ENCODE measurements around the gene UPP2. TPM values are rescaled to one million over a fixed set of nuclear protein-coding genes. Genes with fewer than 3 reads are reported as not detected.

The UPP2 gene
- total and polyA plus RNA-seq, 2 experiments from 2014 or later, result 0.70 TPM; not detected in 1

- Histone ChIP-seq H3K27me3 (no peaks in the 10 kb centered on the region), H3K27ac (no peak overlapping the region)
These were observed 15.3 kb downstream of the UPP2 start for GRCh38 chr2:158116936-158117335.

GRCh38 chr2:158120102-158120501 is 18.4 kb downstream of the UPP2 start:
- H3K4me3 ChIP-seq, result no peak overlapping the region
- no peaks in the 10 kb centered on the region for H3K9me3 ChIP-seq (ENCODE audit: low read depth)
- no peaks in the 10 kb centered on the region for H3K79me2 ChIP-seq
- H3K36me3 ChIP-seq (replicated peaks; ENCODE audit: insufficient read depth, low read depth), result no peaks in the 10 kb centered on the region
- 83% methylated on average over 1 of the region's 1 CpG for WGBS (ENCODE audit: low lambda C conversion rate, missing lambda C conversion rate)
- H3K4me1 ChIP-seq (ENCODE audit: insufficient read depth), result no peaks in the 10 kb centered on the region
- H3K4me2 ChIP-seq, result no peak overlapping the region
- H2AFZ ChIP-seq, result no peak overlapping the region
- H4K20me1 ChIP-seq (ENCODE audit: insufficient read depth, poor library complexity, severe bottlenecking), result no peaks in the 10 kb centered on the region
- TF ChIP-seq CTCF (IDR thresholded peaks at IDR 0.05; ENCODE audit: poor library complexity) (no peak), EZH2phosphoT487 (IDR thresholded peaks at IDR 0.05; ENCODE audit: low read depth, severe bottlenecking, unreplicated experiment) (no peak), EZH2 (IDR thresholded peaks at IDR 0.05; ENCODE audit: borderline replicate concordance) (no peak)
- no peak for DNase-seq (ENCODE audit: low spot score)
- no peaks in the 10 kb centered on the region for H3K27me3 ChIP-seq
- no peak overlapping the region for H3K27ac ChIP-seq
- H3K9me2 ChIP-seq (replicated peaks; ENCODE audit: insufficient read depth), result no peaks in the 10 kb centered on the region

More at GRCh38 chr2:158116936-158117335, 15.3 kb downstream of the UPP2 start:
- Histone ChIP-seq H3K4me3 (no peak overlapping the region), H2AFZ (no peak overlapping the region), H3K36me3 (replicated peaks; ENCODE audit: insufficient read depth, low read depth) (no peaks in the 10 kb centered on the region), H3K9me3 (ENCODE audit: low read depth) (no peaks in the 10 kb centered on the region), H3K9me2 (replicated peaks; ENCODE audit: insufficient read depth) (no peaks in the 10 kb centered on the region), H3K79me2 (no peaks in the 10 kb centered on the region), H4K20me1 (ENCODE audit: insufficient read depth, poor library complexity, severe bottlenecking) (no peaks in the 10 kb centered on the region), H3K4me1 (ENCODE audit: insufficient read depth) (no peaks in the 10 kb centered on the region), H3K4me2 (no peak overlapping the region)
- TF ChIP-seq CTCF (IDR thresholded peaks at IDR 0.05; ENCODE audit: poor library complexity), result no peak
- TF ChIP-seq EZH2phosphoT487 (IDR thresholded peaks at IDR 0.05; ENCODE audit: low read depth, severe bottlenecking, unreplicated experiment), result no peak
- TF ChIP-seq EZH2 (IDR thresholded peaks at IDR 0.05; ENCODE audit: borderline replicate concordance), result no peak
- DNase-seq (ENCODE audit: low spot score), result no peak
- 97% methylated on average over 3 of the region's 3 CpGs for WGBS (ENCODE audit: low lambda C conversion rate, missing lambda C conversion rate)

- 83% methylated on average over 8 of the region's 8 CpGs for WGBS (ENCODE audit: low lambda C conversion rate, missing lambda C conversion rate)
- H3K27me3 ChIP-seq, result no peaks in the 10 kb centered on the region
- H3K27ac ChIP-seq, result no peak overlapping the region
- H3K36me3 ChIP-seq (replicated peaks; ENCODE audit: insufficient read depth, low read depth), result no peaks in the 10 kb centered on the region
- TF ChIP-seq CTCF (IDR thresholded peaks at IDR 0.05; ENCODE audit: poor library complexity) (no peak), EZH2 (IDR thresholded peaks at IDR 0.05; ENCODE audit: borderline replicate concordance) (no peak), EZH2phosphoT487 (IDR thresholded peaks at IDR 0.05; ENCODE audit: low read depth, severe bottlenecking, unreplicated experiment) (no peak)
- no peaks in the 10 kb centered on the region for H3K9me2 ChIP-seq (replicated peaks; ENCODE audit: insufficient read depth)
- H3K79me2 ChIP-seq, result no peaks in the 10 kb centered on the region
- H3K4me3 ChIP-seq, result no peak overlapping the region
- H4K20me1 ChIP-seq (ENCODE audit: insufficient read depth, poor library complexity, severe bottlenecking), result no peaks in the 10 kb centered on the region
- no peak for DNase-seq (ENCODE audit: low spot score)
- H3K4me1 ChIP-seq (ENCODE audit: insufficient read depth), result peaks cover under 1% of the 10 kb centered on the region
- H2AFZ ChIP-seq, result no peak overlapping the region
- no peaks in the 10 kb centered on the region for H3K9me3 ChIP-seq (ENCODE audit: low read depth)
- no peak overlapping the region for H3K4me2 ChIP-seq
These were observed 19.3 kb downstream of the UPP2 start for GRCh38 chr2:158120664-158121641.

Data from hepatocyte (in vitro differentiated cells).